ENCODE results near the gene THADA.

- TF ChIP-seq ZNF169 (tag by site-specific recombination; IDR thresholded peaks at IDR 0.05) (no peak), ZBTB20 (tag by site-specific recombination; IDR thresholded peaks at IDR 0.05) (peak; percentile 76), CTCF (tag by site-specific recombination; IDR thresholded peaks at IDR 0.05) (peak; percentile 93), YY1 (tag by site-specific recombination; IDR thresholded peaks at IDR 0.05) (no peak), ZNF175 (tag by site-specific recombination; IDR thresholded peaks at IDR 0.05) (no peak), ZBTB44 (tag by site-specific recombination; IDR thresholded peaks at IDR 0.05) (no peak), ZNF311 (tag by site-specific recombination; IDR thresholded peaks at IDR 0.05; ENCODE audit: borderline replicate concordance) (no peak), PATZ1 (tag by site-specific recombination; IDR thresholded peaks at IDR 0.05) (peak; percentile 10), ZSCAN5A (tag by site-specific recombination; IDR thresholded peaks at IDR 0.05) (0 out of 2 replicates have a peak, but pooled peaks have one; percentile 11), TCF7L2 (IDR thresholded peaks at IDR 0.05; ENCODE audit: borderline replicate concordance, low read depth, low read length) (no peak)
Observed at GRCh38 chr2:43226955-43227829, 368.6 kb downstream of the THADA start.

All from HEK293 (cell line).